Lower leg skin (tissue), 4 donors: ENCODE results near the gene AFDN. TPM values are rescaled to one million over a fixed set of nuclear protein-coding genes. Genes with fewer than 3 reads are reported as not detected.

Experiments
- DNase-seq, 2 donors: peaks; one replicate each; pipeline ENCODE4 v3.0.0-alpha.2; 2019; ENCODE audit warnings: low spot score in 2 of 2
- H3K4me3 ChIP-seq: fragments of 200-600 bp; sonication (generic); 2 replicates; pipeline ENCODE4 v1.5.1; 2017; ENCODE audit warnings: mild to moderate bottlenecking, low read depth; ENCODE audit not compliant: poor library complexity, severe bottlenecking
- POLR2A ChIP-seq, 2 donors: fragments of 450-650 bp; IDR thresholded peaks; one replicate each; pipeline ENCODE4 v1.6.1; 2016 to 2017; ENCODE audit warnings: antibody characterized with exemption in 2 of 2, mild to moderate bottlenecking in 1 of 2, moderate library complexity in 1 of 2
- WGBS, 2 donors: methylation state at CpG; one replicate each; pipeline ENCODE4 v1.1.5; 2018; 5-methylcytosine and 5-hydroxymethylcytosine counted together
- intact Hi-C: fragments of 100-400 bp; cut with DNase I; formaldehyde crosslinking; loops from one replicate; pipeline ENCODE4 v1.15.0; 2023; ENCODE audit warnings: low total_unique reads
- total RNA-seq, 4 donors: library from RNA; depleted of rRNA; stranded (reverse); fragments of >200 nt; gene quantifications; one replicate each; pipeline ENCODE4 v1.1.0, GENCODE V29; 2016
- TF ChIP-seq, protein P1 (sequence below), 3 donors: fragments of 450-650 bp; IDR thresholded peaks; one replicate each; pipeline ENCODE4 v1.5.1; 2016; ENCODE audit warnings: antibody characterized with exemption in 3 of 3, mild to moderate bottlenecking in 3 of 3, moderate library complexity in 2 of 3

AFDN gene
- total RNA-seq, 4 donors from 2014 or later = 137 to 213 (median 168) TPM

DNA sequence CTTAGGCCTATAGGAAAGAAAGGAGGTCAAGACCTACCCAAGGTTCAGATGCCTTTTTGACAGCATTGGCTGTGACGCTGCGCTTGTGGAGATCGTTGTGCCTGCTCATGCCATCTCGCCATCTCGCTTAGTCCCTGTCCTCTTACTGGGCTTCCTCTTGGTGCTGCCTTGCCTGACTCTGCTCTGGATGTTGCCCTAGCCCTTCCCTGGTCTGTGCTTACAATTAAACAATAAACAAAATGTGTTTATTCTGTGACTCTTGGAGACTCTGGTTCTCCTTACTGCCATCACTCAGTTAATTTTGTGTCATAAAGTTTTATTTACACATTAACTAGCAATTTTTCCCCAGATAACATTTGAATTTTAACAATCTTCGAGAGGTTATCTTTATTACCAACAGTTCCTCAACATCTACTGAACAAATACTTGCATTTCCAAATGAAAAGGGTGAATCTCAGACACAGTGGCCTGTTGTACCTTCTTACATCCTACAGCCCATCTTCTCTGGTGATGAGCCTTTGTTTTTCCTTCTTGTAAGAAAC is 11.6 kb downstream of the AFDN start:
- DNase-seq = no peak
- intact Hi-C loops = no loop called here
- WGBS, 2 donors = 92 to 97% methylated on average over 6 of the region's 6 CpGs
- TF ChIP-seq, protein P1, sequence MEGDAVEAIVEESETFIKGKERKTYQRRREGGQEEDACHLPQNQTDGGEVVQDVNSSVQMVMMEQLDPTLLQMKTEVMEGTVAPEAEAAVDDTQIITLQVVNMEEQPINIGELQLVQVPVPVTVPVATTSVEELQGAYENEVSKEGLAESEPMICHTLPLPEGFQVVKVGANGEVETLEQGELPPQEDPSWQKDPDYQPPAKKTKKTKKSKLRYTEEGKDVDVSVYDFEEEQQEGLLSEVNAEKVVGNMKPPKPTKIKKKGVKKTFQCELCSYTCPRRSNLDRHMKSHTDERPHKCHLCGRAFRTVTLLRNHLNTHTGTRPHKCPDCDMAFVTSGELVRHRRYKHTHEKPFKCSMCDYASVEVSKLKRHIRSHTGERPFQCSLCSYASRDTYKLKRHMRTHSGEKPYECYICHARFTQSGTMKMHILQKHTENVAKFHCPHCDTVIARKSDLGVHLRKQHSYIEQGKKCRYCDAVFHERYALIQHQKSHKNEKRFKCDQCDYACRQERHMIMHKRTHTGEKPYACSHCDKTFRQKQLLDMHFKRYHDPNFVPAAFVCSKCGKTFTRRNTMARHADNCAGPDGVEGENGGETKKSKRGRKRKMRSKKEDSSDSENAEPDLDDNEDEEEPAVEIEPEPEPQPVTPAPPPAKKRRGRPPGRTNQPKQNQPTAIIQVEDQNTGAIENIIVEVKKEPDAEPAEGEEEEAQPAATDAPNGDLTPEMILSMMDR (IDR thresholded peaks at IDR 0.05) = no peak
- TF ChIP-seq POLR2A (IDR thresholded peaks at IDR 0.05) = no peak
- H3K4me3 ChIP-seq = no peak overlapping the region

DNA sequence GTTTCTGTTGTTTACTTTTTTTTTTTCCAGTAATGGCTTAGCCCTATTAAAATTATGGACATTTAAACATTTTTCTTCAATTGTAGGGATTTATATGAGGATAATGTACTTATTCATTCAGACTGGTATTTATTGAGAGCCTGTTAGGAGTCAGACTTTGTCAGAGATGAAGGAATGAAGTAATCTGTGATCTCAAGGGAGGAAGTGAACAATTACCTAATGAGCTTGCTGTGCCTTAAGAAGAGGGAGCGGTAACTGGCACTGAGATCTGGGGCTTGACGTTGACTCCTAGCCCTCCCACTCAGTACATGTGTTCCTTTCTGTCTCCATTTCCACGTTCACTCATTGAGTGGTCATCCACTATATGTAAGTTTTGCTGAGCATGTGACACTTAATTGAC is 12.6 kb downstream of the AFDN start:
- intact Hi-C loops = no loop called here
- no peak overlapping the region for H3K4me3 ChIP-seq
- no peak for DNase-seq
- TF ChIP-seq, protein P1 (IDR thresholded peaks at IDR 0.05) = no peak
- 62 to 86% methylated on average over 3 of the region's 3 CpGs for WGBS, 2 donors

DNA sequence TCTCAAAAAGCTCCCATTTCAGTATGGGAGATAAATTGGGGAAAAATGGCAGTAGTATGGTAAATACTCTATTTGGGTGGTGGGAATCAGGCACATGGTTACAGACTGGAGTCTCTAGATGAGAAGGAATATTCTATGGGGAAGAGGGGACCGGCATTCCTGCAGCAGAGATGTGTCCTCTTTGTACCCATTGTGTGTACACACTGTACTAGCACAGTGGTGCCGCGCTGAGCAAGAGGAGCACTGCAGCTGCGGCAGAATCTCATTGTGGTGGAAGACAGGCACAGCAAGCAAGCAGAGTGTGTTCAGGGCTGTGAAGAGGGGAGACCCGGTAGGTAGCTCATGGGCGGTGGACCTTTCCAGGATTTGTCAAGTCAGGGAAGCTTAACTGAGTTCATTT is 13.0 kb downstream of the AFDN start:
- no peak for TF ChIP-seq POLR2A (IDR thresholded peaks at IDR 0.05)
- TF ChIP-seq, protein P1 (IDR thresholded peaks at IDR 0.05) = no peak
- H3K4me3 ChIP-seq = no peak overlapping the region
- no peak for DNase-seq
- 88 to 95% methylated on average over 6 of the region's 6 CpGs for WGBS, 2 donors
- intact Hi-C loops = no loop called here

DNA sequence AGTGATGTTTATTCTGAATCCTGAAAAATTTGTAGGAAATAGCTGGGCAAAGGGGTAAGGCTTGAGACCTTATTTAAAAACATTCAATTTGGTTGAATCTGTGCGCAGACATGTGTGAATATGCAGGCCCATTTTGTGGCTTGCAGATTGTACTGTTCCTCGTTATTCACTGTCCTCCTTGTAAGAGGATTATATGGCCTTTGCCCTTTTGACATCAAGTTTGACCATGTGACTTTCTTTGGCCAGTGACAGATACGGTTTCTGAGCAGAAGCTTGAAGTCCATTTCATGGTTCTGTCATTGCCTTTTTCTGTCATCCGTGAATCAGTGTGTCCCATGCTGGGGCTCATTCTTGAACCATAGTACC is 13.4 kb downstream of the AFDN start:
- 93 to 95% methylated on average over 4 of the region's 4 CpGs for WGBS, 2 donors
- no peak for DNase-seq
- intact Hi-C loops = no loop called here
- TF ChIP-seq, protein P1 (IDR thresholded peaks at IDR 0.05) = no peak
- no peak for TF ChIP-seq POLR2A (IDR thresholded peaks at IDR 0.05)
- H3K4me3 ChIP-seq = no peak overlapping the region

- DNase-seq = no peak
- intact Hi-C loops = no loop called here
- 84% methylated on average over 7 of the region's 7 CpGs for WGBS, 2 donors
- TF ChIP-seq, protein P1 (IDR thresholded peaks at IDR 0.05) = no peak
- TF ChIP-seq POLR2A (IDR thresholded peaks at IDR 0.05) = no peak
- no peak overlapping the region for H3K4me3 ChIP-seq
Measured at GRCh38 chr6:167840526-167841179, 13.9 kb downstream of the AFDN start.

GRCh38 chr6:167841981-167842380 is 15.3 kb downstream of the AFDN start:
- DNase-seq = no peak
- intact Hi-C loops = no loop called here
- H3K4me3 ChIP-seq = no peak overlapping the region
- no peak for TF ChIP-seq POLR2A (IDR thresholded peaks at IDR 0.05)
- TF ChIP-seq, protein P1 (IDR thresholded peaks at IDR 0.05) = no peak
